GM12878 (cell line): ENCODE measurements around the gene PIGS. TPM values are rescaled to one million over a fixed set of nuclear protein-coding genes. Genes with fewer than 3 reads are reported as not detected.

Source experiments
- ATAC-seq: fragments of 200-7000 bp; cut with Tn5 transposase; 3 replicates; pipeline ENCODE4 v1.9.1; 2020; ENCODE audit warnings: mild to moderate bottlenecking, moderate library complexity
- BruUV-seq: library from RNA; stranded (reverse); fragments of 400-500 nt; replicated peaks from 2 replicates; lab custom pipeline; 2021; lab: Mats Ljungman, UMichigan
- CTCF ChIA-PET: fragments of 300-600 bp; sonication (Branson Sonifier 250); formaldehyde crosslinking; extraction: SDS; loops from one replicate; lab custom pipeline; 2021; ENCODE audit warnings: inconsistent platforms; lab: Yijun Ruan, JAX
- POLR2A ChIA-PET: fragments of 350-600 bp; formaldehyde crosslinking; extraction: SDS; loops from one replicate; lab custom pipeline; 2021; ENCODE audit warnings: inconsistent platforms; lab: Charles Lee
- RAD21 ChIA-PET: fragments of 300-600 bp; sonication (Branson Sonifier 250); formaldehyde crosslinking; loops from one replicate; lab custom pipeline; 2023; ENCODE audit warnings: antibody characterized with exemption; ENCODE audit not compliant: unreplicated experiment; lab: Charles Lee
- SMC1A ChIA-PET: fragments of 300-600 bp; sonication (Branson Sonifier 250); formaldehyde crosslinking; loops from one replicate; lab custom pipeline; 2023; ENCODE audit not compliant: unreplicated experiment, uncharacterized antibody; lab: Charles Lee
- DNase-seq: peaks from one replicate; pipeline ENCODE4 v3.0.0-alpha.2; 2011; ENCODE audit warnings: low read depth, low spot score
- FAIRE-seq: peaks from 3 replicates; lab custom pipeline; 2011; peaks lifted over from hg19 to GRCh38; lab: Jason Lieb, UNC
- H2AFZ ChIP-seq: 2 replicates; pipeline ENCODE4 v1.6.0; 2011; ENCODE audit warnings: low read depth, low read length, control low read depth; ENCODE audit not compliant: control insufficient read depth
- H3K27ac ChIP-seq: 2 replicates; pipeline ENCODE4 v1.5.1; 2011; ENCODE audit warnings: control low read depth; ENCODE audit not compliant: control insufficient read depth, insufficient read depth
- H3K27me3 ChIP-seq, 2 experiments: replicated peaks in 1 of 2; 2 replicates each; pipeline versions ENCODE4 v1.6.0 to v1.6.1; 2011; ENCODE audit warnings: low read length in 1 of 2; ENCODE audit not compliant: control insufficient read depth in 2 of 2, insufficient read depth in 2 of 2
- H3K36me3 ChIP-seq, 2 experiments: 2 replicates each; pipeline ENCODE4 v1.5.1; 2011; ENCODE audit warnings: low read length in 1 of 2; ENCODE audit not compliant: control insufficient read depth in 2 of 2, insufficient read depth in 2 of 2
- H3K4me1 ChIP-seq: 2 replicates; pipeline ENCODE4 v1.6.1; 2011; ENCODE audit warnings: mild to moderate bottlenecking, low read length, moderate library complexity, mixed read lengths; ENCODE audit not compliant: control insufficient read depth, insufficient read depth
- H3K4me2 ChIP-seq: 2 replicates; pipeline ENCODE4 v1.6.0; 2011; ENCODE audit warnings: control low read depth; ENCODE audit not compliant: control insufficient read depth, insufficient read depth
- H3K4me3 ChIP-seq: fragments of 200-600 bp; sonication (generic); 2 replicates; pipeline ENCODE4 v1.5.1; 2016
- H3K79me2 ChIP-seq: 2 replicates; pipeline ENCODE4 v1.6.0; 2011; ENCODE audit warnings: low read length; ENCODE audit not compliant: control insufficient read depth, insufficient read depth
- H3K9ac ChIP-seq: 2 replicates; pipeline ENCODE4 v1.8.0; 2011; ENCODE audit warnings: low read length, control low read depth, mixed read lengths; ENCODE audit not compliant: control insufficient read depth, insufficient read depth
- H3K9me3 ChIP-seq: replicated peaks from 3 replicates; pipeline ENCODE4 v1.5.1; 2011; ENCODE audit warnings: mild to moderate bottlenecking, low read length; ENCODE audit not compliant: control insufficient read depth, insufficient read depth
- H4K20me1 ChIP-seq: 2 replicates; pipeline ENCODE4 v1.6.0; 2011; ENCODE audit not compliant: control insufficient read depth, insufficient read depth
- CHD2 ChIP-seq: IDR thresholded peaks from 2 replicates; pipeline ENCODE4 v1.6.1; 2011; ENCODE audit warnings: low read depth, low read length, improper control_type of control experiment, borderline replicate concordance
- FOXK2 ChIP-seq: fragments of 450-650 bp; IDR thresholded peaks from 2 replicates; pipeline ENCODE4 v1.6.1; 2017; ENCODE audit warnings: mild to moderate bottlenecking, moderate library complexity
- KAT2A ChIP-seq: conservative IDR thresholded peaks from 2 replicates; pipeline ENCODE4 v1.6.1; 2011; ENCODE audit warnings: low read depth, low read length; ENCODE audit not compliant: control insufficient read depth
- MEF2A ChIP-seq: IDR thresholded peaks from 2 replicates; pipeline ENCODE4 v1.6.1; 2011; ENCODE audit warnings: low read depth, mild to moderate bottlenecking, low read length, moderate library complexity; ENCODE audit not compliant: insufficient read depth
- PAX8 ChIP-seq: fragments of 450-650 bp; IDR thresholded peaks from 2 replicates; pipeline ENCODE4 v1.6.1; 2017; ENCODE audit warnings: mild to moderate bottlenecking, moderate library complexity
- RAD21 ChIP-seq: IDR thresholded peaks from 2 replicates; pipeline ENCODE4 v1.6.1; 2011; ENCODE audit warnings: mild to moderate bottlenecking, low read depth, low read length, moderate library complexity; ENCODE audit not compliant: insufficient read depth
- RAD51 ChIP-seq: fragments of 450-650 bp; IDR thresholded peaks from 2 replicates; pipeline ENCODE4 v1.6.1; 2016; ENCODE audit warnings: moderate library complexity, mild to moderate bottlenecking, inconsistent platforms
- RBBP5 ChIP-seq: fragments of 200-600 bp; sonication (generic); conservative IDR thresholded peaks from 2 replicates; pipeline ENCODE4 v1.6.1; 2016
- SREBF2 ChIP-seq: IDR thresholded peaks from 2 replicates; pipeline ENCODE4 v1.6.1; 2012; ENCODE audit warnings: mild to moderate bottlenecking, low read length
- TCF12 ChIP-seq: IDR thresholded peaks from 2 replicates; pipeline ENCODE4 v1.6.1; 2011; ENCODE audit warnings: low read depth, mild to moderate bottlenecking, low read length
- ZNF207 ChIP-seq: fragments of 450-650 bp; IDR thresholded peaks from 2 replicates; pipeline ENCODE4 v1.6.1; 2014; ENCODE audit warnings: antibody characterized with exemption, mild to moderate bottlenecking, borderline replicate concordance
- ZNF622 ChIP-seq: fragments of 450-650 bp; IDR thresholded peaks from 2 replicates; pipeline ENCODE4 v1.6.1; 2017; ENCODE audit warnings: mild to moderate bottlenecking, inconsistent platforms
- WGBS: methylation state at CpG from one replicate; pipeline ENCODE4 v1.1.6; 2016; ENCODE audit warnings: low lambda C conversion rate; ENCODE audit not compliant: insufficient replicate concordance, insufficient coverage; ENCODE audit errors: missing lambda C conversion rate; 5-methylcytosine and 5-hydroxymethylcytosine counted together
- in situ Hi-C: fragments of 300-500 bp; cut with MboI; formaldehyde crosslinking; loops from 9 replicates; pipeline ENCODE4 v1.14.3; 2018; ENCODE audit warnings: mixed read lengths
- intact Hi-C: fragments of 100-400 bp; cut with micrococcal nuclease; formaldehyde crosslinking; loops from one replicate; pipeline ENCODE4 v1.14.2; 2022; ENCODE audit not compliant: unreplicated experiment
- polyA plus RNA-seq, 11 experiments: library from polyadenylated mRNA; depleted of rRNA in 4 of 11; unstranded in 6 of 11; stranded (reverse) in 5 of 11; fragments of >200 nt; fragmentation: Nextera tagmentation in 4 of 11; fragmentation: Illumina TruSeq in 1 of 11; extraction: Ambion mirVana in 4 of 11; extraction: Trizol in 1 of 11; gene quantifications; 1 replicate in 1 of 11; 2 replicates in 10 of 11; pipeline versions ENCODE4 v1.2.1 to v1.2.3, GENCODE V29; 2011 to 2016; ENCODE audit warnings: inconsistent platforms in 2 of 11, missing spikeins in 2 of 11, low read depth in 1 of 11
- total RNA-seq, 4 experiments: library from RNA; depleted of rRNA in 3 of 4; stranded (reverse); fragments of >200 nt in 3 of 4; fragmentation: Illumina TruSeq in 1 of 4; extraction: Trizol in 1 of 4; gene quantifications; 2 replicates each; pipeline versions ENCODE4 v1.2.1 to v1.2.3, GENCODE V29; 2013 to 2021

Gene PIGS
- total and polyA plus RNA-seq, 10 of the 15 experiments (the other 5 are each of a cell fraction or from before 2014, with no cell fraction given): 27.5 to 73.7 (median 50.7) TPM

DNA sequence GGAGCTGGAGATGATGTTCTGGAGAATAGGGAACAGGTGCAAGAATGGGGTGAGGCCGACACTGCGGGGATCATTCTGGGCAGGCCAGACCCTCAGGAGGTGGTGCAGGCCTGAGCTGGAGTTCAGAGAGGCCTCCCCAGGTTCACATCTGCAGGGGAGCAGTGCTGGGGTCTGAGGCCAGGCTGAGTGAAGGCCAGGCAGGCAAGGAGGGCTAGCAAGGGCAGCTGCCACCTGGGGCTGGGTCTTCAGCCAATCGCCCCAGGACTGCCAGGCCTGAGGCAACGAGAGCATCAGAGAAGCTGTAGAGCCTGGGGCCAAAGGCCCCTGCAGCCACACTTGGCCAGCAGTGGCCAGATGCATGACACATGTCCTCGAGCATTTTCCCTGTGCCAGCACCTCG is 50.6 kb downstream of the PIGS start:
- H4K20me1 ChIP-seq: no peaks in the 10 kb centered on the region
- ChIA-PET SMC1A (interaction anchor here (1.5 kb wide), 1 partner anchor 25 kb away, joined by 5 read pairs; no protein-coding TSS in a partner anchor), RAD21 (no interaction called here), POLR2A (no interaction called here), CTCF (interaction anchor here (1.6 to 1.7 kb wide), 2 partner anchors 19 to 30 kb away, joined by 3 to 5 read pairs; no protein-coding TSS in a partner anchor)
- no peaks in the 10 kb centered on the region for H3K36me3 ChIP-seq
- FAIRE-seq: no peak
- TF ChIP-seq MEF2A (no peak), CHD2 (no peak), ZNF622 (no peak), ZNF207 (no peak), FOXK2 (no peak), RBBP5 (no peak), KAT2A (no peak), RAD51 (no peak)
- no peak overlapping the region for H3K27ac ChIP-seq
- no TSS peak for BruUV-seq
- H3K4me1 ChIP-seq: peaks cover 9% of the 10 kb centered on the region
- H3K27me3 ChIP-seq: no peaks in the 10 kb centered on the region
- no peak overlapping the region for H2AFZ ChIP-seq
- H3K4me3 ChIP-seq: no peak overlapping the region
- WGBS: 23% methylated on average over 6 of the region's 6 CpGs
- no peaks in the 10 kb centered on the region for H3K79me2 ChIP-seq
- intact Hi-C loops (no loop called here), in situ Hi-C loops (no loop called here)
- DNase-seq: no peak
- H3K4me2 ChIP-seq: no peak overlapping the region
- no peak overlapping the region for H3K9ac ChIP-seq
- ATAC-seq: no peak
- peaks cover 1% of the 10 kb centered on the region; the same call in 1 of the 3 replicates for H3K9me3 ChIP-seq

DNA sequence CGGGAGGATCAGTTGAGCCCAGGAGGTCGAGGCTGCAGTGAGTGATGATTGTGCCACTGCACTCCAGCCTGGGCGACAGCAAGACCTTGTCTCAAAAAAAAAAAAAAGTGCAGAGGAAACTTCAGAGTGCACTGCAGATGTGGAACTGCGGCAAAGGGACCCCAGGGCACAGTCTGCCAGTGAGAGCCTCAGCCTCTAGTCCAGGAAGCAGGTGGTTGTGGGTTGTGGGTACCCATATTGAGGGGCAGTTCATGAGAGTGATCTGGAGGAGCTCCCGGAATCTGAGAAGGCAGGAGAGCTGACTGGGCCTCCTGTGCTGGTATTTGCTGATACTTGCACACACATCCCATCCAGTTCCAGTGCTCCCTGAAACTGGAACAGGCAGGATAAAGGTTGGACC is 52.1 kb downstream of the PIGS start:
- no peak overlapping the region for H3K4me3 ChIP-seq
- no peak overlapping the region for H3K4me2 ChIP-seq
- ChIA-PET SMC1A (no interaction called here), POLR2A (no interaction called here), RAD21 (no interaction called here), CTCF (interaction anchor here (1.7 kb wide), 1 partner anchor 21 kb away, joined by 5 read pairs; no protein-coding TSS in a partner anchor)
- H3K36me3 ChIP-seq: no peaks in the 10 kb centered on the region
- H3K4me1 ChIP-seq: peaks cover 9% of the 10 kb centered on the region
- no peaks in the 10 kb centered on the region for H3K79me2 ChIP-seq
- TF ChIP-seq SREBF2: no peak
- no peak for TF ChIP-seq PAX8
- TF ChIP-seq RAD21: no peak
- TF ChIP-seq KAT2A: no peak
- TF ChIP-seq TCF12: no peak
- ATAC-seq (no peak), DNase-seq (no peak), FAIRE-seq (no peak)
- intact Hi-C loops: no loop called here
- peaks cover 1% of the 10 kb centered on the region; the same call in 1 of the 3 replicates for H3K9me3 ChIP-seq
- no TSS peak for BruUV-seq
- in situ Hi-C loops: no loop called here
- no peak overlapping the region for H3K27ac ChIP-seq
- no peak overlapping the region for H3K9ac ChIP-seq
- 18% methylated on average over 5 of the region's 5 CpGs for WGBS
- no peaks in the 10 kb centered on the region for H3K27me3 ChIP-seq
- no peak overlapping the region for H2AFZ ChIP-seq
- no peaks in the 10 kb centered on the region for H4K20me1 ChIP-seq
